ENCODE measurements around the gene RPS6KA2.

The RPS6KA2 gene

GRCh38 chr6:166444446-166444845 lies 182.6 kb downstream of the RPS6KA2 start:
- ChIA-PET POLR2A (ENCODE audit: low non-redundant PET) (no interaction called here), CTCF (no interaction called here)
- TF ChIP-seq CTCF (conservative IDR thresholded peaks at IDR 0.05; ENCODE audit: low read depth): no peak
- no peak for DNase-seq (ENCODE audit: low spot score)
- H3K27ac ChIP-seq: no peak overlapping the region

DNA sequence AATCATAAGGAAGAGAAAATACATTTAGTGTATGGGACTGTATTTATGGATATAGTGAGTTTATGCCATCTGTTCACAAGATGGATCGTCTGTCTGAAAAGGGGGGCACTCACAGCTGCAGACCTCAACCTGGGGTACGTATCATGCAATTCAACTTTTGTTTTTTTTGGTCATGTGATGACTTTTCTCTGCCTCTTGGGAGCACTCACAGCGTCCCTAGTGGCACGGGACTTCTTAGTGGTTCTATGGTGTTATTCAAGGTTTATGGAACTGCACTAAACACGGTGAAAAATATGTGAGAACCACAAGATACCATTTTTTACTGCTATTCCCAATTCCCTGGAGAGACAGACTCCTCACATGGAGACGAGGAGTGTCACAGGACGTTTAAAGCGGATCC lies 183.9 kb downstream of the RPS6KA2 start:
- H3K27ac ChIP-seq: no peak overlapping the region

GRCh38 chr6:166442131-166442685 lies 184.8 kb downstream of the RPS6KA2 start:
- ChIA-PET CTCF (no interaction called here), POLR2A (ENCODE audit: low non-redundant PET) (no interaction called here)
- H3K27ac ChIP-seq: no peak overlapping the region
- DNase-seq (ENCODE audit: low spot score): no peak
- TF ChIP-seq CTCF (conservative IDR thresholded peaks at IDR 0.05; ENCODE audit: low read depth): no peak

More for the DNA sequence above, 183.9 kb downstream of the RPS6KA2 start:
- DNase-seq (ENCODE audit: low spot score): no peak
- TF ChIP-seq CTCF (conservative IDR thresholded peaks at IDR 0.05; ENCODE audit: low read depth): no peak
- CTCF ChIA-PET: interaction anchor here (0.6 kb wide), 1 partner anchor 69 kb away, joined by 3 read pairs; no protein-coding TSS in a partner anchor
- POLR2A ChIA-PET (ENCODE audit: low non-redundant PET): no interaction called here

- CTCF ChIA-PET: no interaction called here
- TF ChIP-seq CTCF (conservative IDR thresholded peaks at IDR 0.05; ENCODE audit: low read depth): no peak
- H3K27ac ChIP-seq: no peak overlapping the region
- no peak for DNase-seq (ENCODE audit: low spot score)
- POLR2A ChIA-PET (ENCODE audit: low non-redundant PET): no interaction called here
Observed at GRCh38 chr6:166441325-166442078, 185.5 kb downstream of the RPS6KA2 start.

- CTCF ChIA-PET: no interaction called here
- no peak overlapping the region for H3K27ac ChIP-seq
- no peak for DNase-seq (ENCODE audit: low spot score)
- POLR2A ChIA-PET (ENCODE audit: low non-redundant PET): no interaction called here
- TF ChIP-seq CTCF (conservative IDR thresholded peaks at IDR 0.05; ENCODE audit: low read depth): no peak
Observed at GRCh38 chr6:166440729-166441128, 186.3 kb downstream of the RPS6KA2 start.

DNA sequence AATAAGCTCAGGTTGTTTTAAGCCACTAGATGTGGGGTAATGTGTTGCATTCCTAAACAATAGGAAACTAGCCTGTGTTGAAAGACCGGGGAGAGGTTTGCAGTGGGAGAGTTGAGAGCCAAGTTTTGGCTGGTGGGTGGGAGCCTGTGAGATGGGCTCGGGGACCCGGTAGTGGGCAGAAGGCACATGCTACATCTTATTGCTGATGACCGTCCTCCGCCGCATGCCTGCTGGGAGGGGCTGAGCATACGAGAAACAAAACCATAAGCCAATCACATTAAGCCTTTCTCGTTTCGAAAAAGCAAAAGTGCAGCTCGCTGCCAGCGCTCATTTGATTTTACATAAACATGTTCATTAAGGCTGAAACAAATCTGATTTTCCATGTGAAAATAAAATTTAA lies 186.9 kb downstream of the RPS6KA2 start:
- CTCF ChIA-PET: no interaction called here
- DNase-seq (ENCODE audit: low spot score): no peak
- TF ChIP-seq CTCF (conservative IDR thresholded peaks at IDR 0.05; ENCODE audit: low read depth): no peak
- no peak overlapping the region for H3K27ac ChIP-seq
- POLR2A ChIA-PET (ENCODE audit: low non-redundant PET): no interaction called here

Measured in RWPE1 (cell line).